HepG2 (cell line): ENCODE measurements around the gene IL4I1. TPM values are rescaled to one million over a fixed set of nuclear protein-coding genes. Genes with fewer than 3 reads are reported as not detected.

Experiments used
- AHR ChIP-seq: IDR thresholded peaks from 2 replicates; pipeline ENCODE4 v1.6.1; 2018; ENCODE audit warnings: missing genetic modification reagents, missing compliant biosample characterization
- BCL3 ChIP-seq: sonication (generic); formaldehyde crosslinking; IDR thresholded peaks from 2 replicates; pipeline ENCODE4 v1.5.1; 2020; ENCODE audit warnings: mild to moderate bottlenecking, missing genetic modification reagents, moderate library complexity
- ERF ChIP-seq: IDR thresholded peaks from 2 replicates; pipeline ENCODE4 v1.6.1; 2018; ENCODE audit warnings: missing biosample characterization, missing genetic modification reagents
- ETV6 ChIP-seq: sonication (generic); formaldehyde crosslinking; conservative IDR thresholded peaks from 2 replicates; pipeline ENCODE4 v1.4.0; 2020; ENCODE audit warnings: missing genetic modification reagents
- HBP1 ChIP-seq: IDR thresholded peaks from 2 replicates; pipeline ENCODE4 v1.6.1; 2016; ENCODE audit warnings: low read depth, control low read depth
- IKZF1 ChIP-seq: fragments of 450-650 bp; IDR thresholded peaks from 2 replicates; pipeline ENCODE4 v1.7.1; 2016
- KDM6A ChIP-seq: IDR thresholded peaks from 2 replicates; pipeline ENCODE4 v1.6.1; 2016; ENCODE audit warnings: low read depth
- KLF15 ChIP-seq: sonication (generic); formaldehyde crosslinking; IDR thresholded peaks from 2 replicates; pipeline ENCODE4 v1.8.1; 2023; ENCODE audit warnings: borderline replicate concordance, mild to moderate bottlenecking, inconsistent platforms, missing genetic modification reagents, mixed read lengths
- KLF6 ChIP-seq: IDR thresholded peaks from 2 replicates; pipeline ENCODE4 v1.8.0; 2016; ENCODE audit warnings: missing biosample characterization, missing genetic modification reagents
- MAFG ChIP-seq: sonication (generic); formaldehyde crosslinking; IDR thresholded peaks from 2 replicates; pipeline ENCODE4 v1.5.1; 2020; ENCODE audit warnings: mild to moderate bottlenecking, missing genetic modification reagents
- MED13 ChIP-seq: sonication (generic); formaldehyde crosslinking; IDR thresholded peaks from 2 replicates; pipeline ENCODE4 v1.5.0; 2020; ENCODE audit warnings: missing genetic modification reagents
- SMARCE1 ChIP-seq: fragments of 450-650 bp; IDR thresholded peaks from 2 replicates; pipeline ENCODE4 v1.6.1; 2017; ENCODE audit warnings: borderline replicate concordance
- SNAPC4 ChIP-seq: sonication (generic); formaldehyde crosslinking; IDR thresholded peaks from 2 replicates; pipeline ENCODE4 v1.4.0; 2020; ENCODE audit warnings: mild to moderate bottlenecking, missing genetic modification reagents
- STAG1 ChIP-seq: sonication (generic); formaldehyde crosslinking; IDR thresholded peaks from 2 replicates; pipeline ENCODE4 v1.4.0; 2020; ENCODE audit warnings: missing genetic modification reagents
- ZNF10 ChIP-seq: sonication (generic); formaldehyde crosslinking; IDR thresholded peaks from 2 replicates; pipeline ENCODE4 v1.4.0; 2020; ENCODE audit warnings: mild to moderate bottlenecking, low read depth, missing genetic modification reagents, borderline replicate concordance
- ZNF30 ChIP-seq: sonication (generic); formaldehyde crosslinking; IDR thresholded peaks from 2 replicates; pipeline ENCODE4 v1.5.0; 2020; ENCODE audit warnings: mild to moderate bottlenecking, missing genetic modification reagents
- ZNF550 ChIP-seq: sonication (generic); formaldehyde crosslinking; IDR thresholded peaks from 2 replicates; pipeline ENCODE4 v1.4.0; 2020; ENCODE audit warnings: mild to moderate bottlenecking, missing genetic modification reagents, borderline replicate concordance
- ZNF572 ChIP-seq: sonication (generic); formaldehyde crosslinking; IDR thresholded peaks from 2 replicates; pipeline ENCODE4 v1.5.1; 2020; ENCODE audit warnings: mild to moderate bottlenecking, missing genetic modification reagents
- ZNF841 ChIP-seq: sonication (generic); formaldehyde crosslinking; IDR thresholded peaks from 2 replicates; pipeline ENCODE4 v1.8.1; 2023; ENCODE audit warnings: missing genetic modification reagents, borderline replicate concordance
- ZSCAN12 ChIP-seq: sonication (generic); formaldehyde crosslinking; IDR thresholded peaks from 2 replicates; pipeline ENCODE4 v1.9.0; 2021; ENCODE audit warnings: mild to moderate bottlenecking, missing genetic modification reagents
- polyA plus RNA-seq, 8 experiments: library from polyadenylated mRNA; depleted of rRNA in 3 of 8; stranded (reverse) in 7 of 8; unstranded in 1 of 8; fragments of >200 nt; fragmentation: Illumina TruSeq in 4 of 8; extraction: Trizol in 4 of 8; gene quantifications; 2 replicates each; pipeline versions ENCODE4 v1.2.1 to v1.2.3, GENCODE V29; 2011 to 2016; ENCODE audit warnings: low read depth in 4 of 8, missing spikeins in 1 of 8, mixed read lengths in 1 of 8; ENCODE audit not compliant: insufficient read depth in 1 of 8
- total RNA-seq, 5 experiments: library from RNA; depleted of rRNA; stranded (reverse); fragments of >200 nt; fragmentation: Illumina TruSeq; extraction: Trizol; gene quantifications; 2 replicates each; pipeline ENCODE4 v1.2.3, GENCODE V29; 2016; ENCODE audit warnings: low read depth in 1 of 5
- TF ChIP-seq, protein P1 (sequence below): sonication (generic); formaldehyde crosslinking; IDR thresholded peaks from 2 replicates; pipeline ENCODE4 v1.4.0; 2020; ENCODE audit warnings: missing genetic modification reagents

Gene IL4I1
- total and polyA plus RNA-seq, 2 of the 13 experiments (the other 11 are each of a cell fraction or from before 2014, with no cell fraction given) = not detected

- no peak for TF ChIP-seq ZNF30
- no peak for TF ChIP-seq MAFG (CRISPR knock-in tag)
- peak; percentile 56; the same call in 1 of the 2 replicates for TF ChIP-seq KLF6
- no peak for TF ChIP-seq ZNF572 (CRISPR knock-in tag)
- no peak for TF ChIP-seq KDM6A (CRISPR knock-in tag)
- no peak for TF ChIP-seq ZNF10 (CRISPR knock-in tag)
- no peak for TF ChIP-seq KLF15 (CRISPR knock-in tag)
- no peak for TF ChIP-seq ERF (CRISPR knock-in tag)
- peak; percentile 5; the same call in 1 of the 2 replicates for TF ChIP-seq ETV6 (CRISPR knock-in tag)
- TF ChIP-seq AHR = peak; percentile 75; the same call in 1 of the 2 replicates
- TF ChIP-seq ZNF841 = no peak
- TF ChIP-seq MED13 = no peak; the same call in 1 of the 2 replicates
- no peak for TF ChIP-seq ZNF550 (CRISPR knock-in tag)
- peak; percentile 92 for TF ChIP-seq SNAPC4 (CRISPR knock-in tag)
- TF ChIP-seq HBP1 (CRISPR knock-in tag) = no peak; the same call in 1 of the 2 replicates
- TF ChIP-seq BCL3 = peak; percentile 31; the same call in 1 of the 2 replicates
- TF ChIP-seq SMARCE1 = no peak
- TF ChIP-seq ZSCAN12 = 0 out of 2 replicates have a peak, but pooled peaks have one; percentile 5
- no peak for TF ChIP-seq IKZF1
- TF ChIP-seq, protein P1, sequence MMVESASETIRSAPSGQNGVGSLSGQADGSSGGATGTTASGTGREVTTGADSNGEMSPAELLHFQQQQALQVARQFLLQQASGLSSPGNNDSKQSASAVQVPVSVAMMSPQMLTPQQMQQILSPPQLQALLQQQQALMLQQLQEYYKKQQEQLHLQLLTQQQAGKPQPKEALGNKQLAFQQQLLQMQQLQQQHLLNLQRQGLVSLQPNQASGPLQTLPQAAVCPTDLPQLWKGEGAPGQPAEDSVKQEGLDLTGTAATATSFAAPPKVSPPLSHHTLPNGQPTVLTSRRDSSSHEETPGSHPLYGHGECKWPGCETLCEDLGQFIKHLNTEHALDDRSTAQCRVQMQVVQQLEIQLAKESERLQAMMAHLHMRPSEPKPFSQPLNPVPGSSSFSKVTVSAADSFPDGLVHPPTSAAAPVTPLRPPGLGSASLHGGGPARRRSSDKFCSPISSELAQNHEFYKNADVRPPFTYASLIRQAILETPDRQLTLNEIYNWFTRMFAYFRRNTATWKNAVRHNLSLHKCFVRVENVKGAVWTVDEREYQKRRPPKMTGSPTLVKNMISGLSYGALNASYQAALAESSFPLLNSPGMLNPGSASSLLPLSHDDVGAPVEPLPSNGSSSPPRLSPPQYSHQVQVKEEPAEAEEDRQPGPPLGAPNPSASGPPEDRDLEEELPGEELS (CRISPR knock-in tag) = peak; percentile 77
- TF ChIP-seq STAG1 = no peak
Measured at GRCh38 chr19:49877020-49877878, 19.4 kb downstream of the IL4I1 start, which contains the start of the genes AKT1S1 and TBC1D17 (continued).
